ENCODE measurements around the gene PYCARD.

- TF ChIP-seq CTCF (optimal IDR thresholded peaks at IDR 0.05 in 1 of 3, IDR thresholded peaks at IDR 0.05 in 1 of 3, conservative IDR thresholded peaks at IDR 0.05 in 1 of 3; ENCODE audit: extremely low read depth in 1 of 3, insufficient read depth in 2 of 3, low read length in 3 of 3) (no peak), EZH2 (IDR thresholded peaks at IDR 0.05; ENCODE audit: low read length) (no peak)
Observed at GRCh38 chr16:31193874-31194273, 8.7 kb downstream of the PYCARD start.

Data from keratinocyte (primary cell).